GM21723 (cell line): ENCODE data around the gene NTNG2.

Experiments
- ATAC-seq: cut with Tn5 transposase; IDR thresholded peaks from one replicate; pipeline ENCODE4 v1.9.1; 2021; ENCODE audit warnings: mild to moderate bottlenecking, moderate library complexity; ENCODE audit not compliant: unreplicated experiment

The NTNG2 gene

DNA sequence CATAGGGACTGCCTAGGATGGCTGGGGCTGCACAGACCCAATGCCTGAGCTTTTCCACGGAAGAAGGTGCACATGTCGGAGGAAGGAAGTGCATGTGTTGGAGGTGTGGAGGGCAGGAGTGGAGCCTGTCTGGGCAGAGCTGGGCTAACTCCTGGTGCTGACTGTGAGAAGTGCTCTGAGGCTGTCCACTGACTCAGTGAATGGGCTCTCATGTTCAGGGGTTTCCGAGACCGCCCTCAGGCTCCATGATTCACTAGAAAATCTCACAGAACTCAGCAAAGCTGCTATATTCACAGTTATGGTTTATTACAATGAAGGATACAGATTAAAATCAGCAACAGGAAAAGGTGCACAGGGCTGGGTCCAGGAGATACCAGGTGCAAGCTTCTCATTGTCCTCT lies 37.2 kb downstream of the NTNG2 start:
- no peak for ATAC-seq

GRCh38 chr9:132200706-132201105 lies 38.8 kb downstream of the NTNG2 start:
- no peak for ATAC-seq

DNA sequence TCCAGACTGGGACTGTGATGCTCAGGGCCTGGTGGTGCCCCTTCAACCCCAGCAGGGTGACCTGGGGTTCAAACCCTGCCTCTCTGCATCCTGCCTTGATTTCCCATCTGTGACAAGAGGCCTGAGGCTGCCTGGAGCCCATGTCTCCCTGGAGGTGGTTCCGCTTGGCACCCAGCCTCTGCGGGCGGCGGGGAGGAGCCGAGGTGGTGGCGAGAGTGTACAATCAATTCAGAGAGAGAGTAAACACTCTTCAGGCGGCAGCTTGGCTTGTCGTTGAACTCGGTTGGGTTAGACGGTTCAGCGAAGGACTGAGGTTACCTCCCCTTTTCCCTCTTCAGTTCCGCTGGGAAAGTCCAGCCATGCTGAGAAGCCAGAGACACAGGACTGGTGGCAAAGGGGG lies 39.3 kb downstream of the NTNG2 start:
- no peak for ATAC-seq

DNA sequence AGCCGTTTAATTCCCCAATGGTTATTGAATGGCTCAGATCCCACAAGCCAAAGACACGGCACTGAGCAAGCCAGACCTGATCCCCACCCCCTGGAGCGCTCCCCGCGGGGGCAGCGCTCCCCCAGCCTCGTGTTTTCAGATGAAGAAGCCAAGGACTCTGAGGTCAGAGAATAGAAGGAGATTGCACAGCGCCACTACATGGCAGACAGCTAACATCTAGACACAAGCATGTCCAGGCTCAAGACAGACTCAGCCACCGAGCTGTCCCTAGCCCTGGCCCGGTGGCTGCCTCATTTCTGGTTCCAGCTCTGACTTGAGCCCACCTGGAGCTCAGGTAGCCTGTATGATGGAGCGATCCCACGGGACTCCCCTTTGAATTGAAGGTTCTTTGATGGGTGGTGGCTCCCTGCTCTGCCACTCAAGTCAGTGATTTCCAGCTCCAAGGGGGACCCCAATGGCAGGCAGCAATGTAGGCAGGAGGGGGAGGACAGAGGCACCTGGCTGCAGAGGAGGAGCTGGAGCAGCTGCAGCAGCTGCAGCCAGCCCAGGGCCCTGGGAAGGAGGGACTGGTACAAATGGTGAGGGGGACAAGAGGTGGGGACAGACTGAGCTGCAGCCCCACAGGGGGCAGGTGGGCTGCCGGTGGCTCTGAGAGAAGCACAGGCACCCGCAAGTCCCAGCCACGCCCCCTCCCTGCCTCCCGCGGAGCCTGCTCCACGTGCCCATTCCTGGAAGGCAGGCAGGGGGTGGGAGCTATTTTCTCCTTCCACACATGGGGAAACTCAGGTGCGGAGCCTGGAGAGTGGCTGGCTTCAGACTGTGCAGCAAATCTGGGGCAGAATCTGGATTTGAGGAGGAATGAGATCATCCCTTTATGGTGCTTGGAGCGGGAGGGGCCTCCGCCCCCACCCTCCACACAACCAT lies 40.2 kb downstream of the NTNG2 start:
- no peak for ATAC-seq

DNA sequence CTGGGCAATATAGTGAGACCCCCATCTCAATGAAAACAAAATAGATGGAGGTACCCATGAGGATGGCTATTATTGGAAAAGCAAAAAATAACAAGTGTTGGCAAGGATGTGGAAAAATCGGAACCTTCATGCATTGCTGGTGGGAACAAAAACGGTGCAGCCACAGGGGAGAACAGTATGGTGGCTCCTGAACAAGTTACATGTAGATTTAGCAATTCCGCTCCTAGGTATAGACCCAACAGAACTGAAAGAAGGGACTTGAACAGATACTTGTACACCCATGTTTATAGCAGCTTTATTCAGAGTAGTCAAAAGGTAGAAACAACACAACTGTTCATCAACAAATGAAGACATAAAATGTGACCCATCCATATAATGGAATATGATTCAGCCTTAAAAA lies 43.0 kb downstream of the NTNG2 start:
- no peak for ATAC-seq

- ATAC-seq: no peak
Measured at GRCh38 chr9:132207215-132207614, 45.4 kb downstream of the NTNG2 start.

- no peak for ATAC-seq
Measured at GRCh38 chr9:132207839-132208615, 46.2 kb downstream of the NTNG2 start.

- ATAC-seq: no peak
Measured at GRCh38 chr9:132209228-132209627, 47.4 kb downstream of the NTNG2 start.

DNA sequence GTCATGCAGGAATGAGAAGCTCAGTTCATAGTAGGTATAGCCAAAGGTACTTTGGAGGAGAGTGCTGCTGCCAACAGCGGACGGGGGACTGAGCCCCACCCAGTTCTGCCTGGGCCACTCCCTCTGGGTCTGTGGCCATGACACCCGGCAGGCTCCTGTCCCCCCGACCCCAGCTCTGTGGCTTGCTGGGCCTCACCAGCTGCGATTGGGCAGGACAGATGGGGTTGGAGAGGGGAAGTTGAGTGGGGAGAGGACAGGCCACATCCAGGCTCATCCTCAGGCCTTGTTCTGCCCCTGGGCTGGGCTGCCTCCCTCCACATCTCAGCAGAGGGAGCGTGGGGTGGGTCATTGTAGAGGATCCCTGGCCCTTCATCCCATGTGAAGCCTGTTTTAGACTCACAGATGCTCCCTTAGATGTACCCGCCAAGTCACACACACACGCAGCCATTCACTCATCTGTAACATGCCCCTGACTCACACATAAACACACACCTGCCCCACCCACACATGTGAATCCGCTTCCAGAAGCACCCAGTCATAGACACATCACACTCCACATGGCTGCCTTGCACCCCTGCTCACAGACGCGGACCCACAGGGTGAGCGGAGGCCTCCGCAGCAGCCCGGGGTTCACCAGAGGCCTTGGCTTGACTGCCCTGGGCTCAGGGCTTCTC lies 48.8 kb downstream of the NTNG2 start:
- no peak for ATAC-seq

DNA sequence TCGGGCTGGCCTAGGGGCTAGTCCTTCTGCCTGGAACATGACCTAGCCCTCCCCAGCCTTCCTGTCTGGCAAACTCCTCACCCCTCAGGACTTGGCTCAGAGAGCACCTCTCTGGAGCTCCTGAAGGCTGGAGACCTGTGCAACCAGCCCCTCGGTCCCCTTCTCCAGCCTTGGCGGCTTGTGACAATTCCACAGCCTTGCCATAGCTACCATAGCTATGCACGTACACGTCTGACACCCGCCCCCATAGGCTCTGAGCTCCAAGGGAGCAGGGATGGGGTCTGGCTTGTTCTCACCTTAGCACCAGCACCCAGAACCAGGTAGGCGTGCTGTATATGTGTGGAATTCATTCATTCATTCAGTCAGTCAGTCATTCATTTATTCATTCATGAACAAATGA lies 49.7 kb downstream of the NTNG2 start:
- no peak for ATAC-seq

GRCh38 chr9:132214027-132214622 lies 52.3 kb downstream of the NTNG2 start:
- ATAC-seq: no peak

- no peak for ATAC-seq
Measured at GRCh38 chr9:132216861-132217619, 55.2 kb downstream of the NTNG2 start.

DNA sequence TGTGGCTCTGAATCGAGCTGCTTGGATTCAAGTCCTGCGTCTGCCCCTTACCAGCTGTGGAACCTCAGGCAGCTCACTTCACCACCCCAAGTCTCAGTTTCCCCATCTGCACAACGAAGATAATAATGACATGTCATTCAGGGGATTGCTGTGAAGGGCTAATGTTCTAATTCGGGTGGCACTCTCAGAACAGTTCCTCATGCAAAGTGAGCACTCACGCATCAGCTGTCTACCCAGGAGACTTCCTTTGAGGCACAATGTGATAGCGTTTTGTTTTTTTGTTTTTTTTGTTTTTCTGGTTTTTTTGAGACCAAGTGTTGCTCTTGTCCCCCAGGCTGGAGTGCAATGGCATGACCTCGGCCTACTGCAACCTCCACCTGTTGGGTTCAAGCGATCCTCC lies 56.4 kb downstream of the NTNG2 start:
- no peak for ATAC-seq

DNA sequence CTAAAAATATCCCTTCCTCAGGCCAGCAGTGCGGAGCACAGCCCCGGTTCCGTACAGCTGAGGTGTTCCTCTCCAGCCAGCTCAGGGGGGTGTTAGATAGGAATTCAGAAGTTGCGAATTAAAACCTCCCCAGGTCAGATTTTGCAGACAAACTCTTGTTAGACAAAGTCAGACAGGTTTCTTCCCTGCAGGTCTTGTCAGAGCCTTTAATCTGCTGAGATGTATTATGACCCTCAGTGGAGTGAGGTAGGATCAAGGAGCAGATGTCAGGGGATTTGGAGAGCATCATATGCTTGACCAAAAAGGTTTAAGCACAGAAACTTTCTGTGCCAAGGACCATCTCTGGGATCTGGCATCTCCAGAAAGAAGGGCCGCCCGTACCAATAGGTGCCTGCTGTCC lies 60.1 kb downstream of the NTNG2 start:
- ATAC-seq: no peak

GRCh38 chr9:132224645-132225044 lies 62.8 kb downstream of the NTNG2 start:
- no peak for ATAC-seq

GRCh38 chr9:132226571-132227430 lies 64.9 kb downstream of the NTNG2 start:
- ATAC-seq: no peak

- ATAC-seq: no peak
Measured at GRCh38 chr9:132228062-132228461, 66.2 kb downstream of the NTNG2 start.

GRCh38 chr9:132230605-132231004 lies 68.7 kb downstream of the NTNG2 start:
- no peak for ATAC-seq

GRCh38 chr9:132231019-132231701 lies 69.3 kb downstream of the NTNG2 start:
- ATAC-seq: no peak
